CD4-positive, alpha-beta T cell treated with Interleukin-15 for 1 hour (primary cell): Measurements from ENCODE around the gene PNMT.
"Not testable (repeated sequence)": the region's sequence is repeated elsewhere in the genome, so short reads cannot be mapped to it uniquely, and the experiment has no call there.

Experiments used
- DNase-seq: peaks from one replicate; pipeline ENCODE4 v3.0.0-alpha.2; 2020

Gene PNMT

GRCh38 chr17:39695089-39695474 lies 26.8 kb downstream of the PNMT start:
- DNase-seq: no peak

- DNase-seq: no peak
Observed at GRCh38 chr17:39696731-39697130, 28.5 kb downstream of the PNMT start.

GRCh38 chr17:39697961-39698360 lies 29.7 kb downstream of the PNMT start:
- no peak for DNase-seq

GRCh38 chr17:39699157-39699817 lies 31.0 kb downstream of the PNMT start:
- not testable (repeated sequence) for DNase-seq

DNA sequence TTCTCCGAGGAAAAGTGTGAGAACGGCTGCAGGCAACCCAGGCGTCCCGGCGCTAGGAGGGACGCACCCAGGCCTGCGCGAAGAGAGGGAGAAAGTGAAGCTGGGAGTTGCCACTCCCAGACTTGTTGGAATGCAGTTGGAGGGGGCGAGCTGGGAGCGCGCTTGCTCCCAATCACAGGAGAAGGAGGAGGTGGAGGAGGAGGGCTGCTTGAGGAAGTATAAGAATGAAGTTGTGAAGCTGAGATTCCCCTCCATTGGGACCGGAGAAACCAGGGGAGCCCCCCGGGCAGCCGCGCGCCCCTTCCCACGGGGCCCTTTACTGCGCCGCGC lies 31.5 kb downstream of the PNMT start, which contains the start of gene ERBB2:
ERBB2 (plus strand) TSS at position 247 of the 330 bp plus-strand sequence. CDS start 175 bp downstream, outside the sequence.
- DNase-seq: no peak

GRCh38 chr17:39700148-39700987 lies 32.1 kb downstream of the PNMT start:
- no peak for DNase-seq

DNA sequence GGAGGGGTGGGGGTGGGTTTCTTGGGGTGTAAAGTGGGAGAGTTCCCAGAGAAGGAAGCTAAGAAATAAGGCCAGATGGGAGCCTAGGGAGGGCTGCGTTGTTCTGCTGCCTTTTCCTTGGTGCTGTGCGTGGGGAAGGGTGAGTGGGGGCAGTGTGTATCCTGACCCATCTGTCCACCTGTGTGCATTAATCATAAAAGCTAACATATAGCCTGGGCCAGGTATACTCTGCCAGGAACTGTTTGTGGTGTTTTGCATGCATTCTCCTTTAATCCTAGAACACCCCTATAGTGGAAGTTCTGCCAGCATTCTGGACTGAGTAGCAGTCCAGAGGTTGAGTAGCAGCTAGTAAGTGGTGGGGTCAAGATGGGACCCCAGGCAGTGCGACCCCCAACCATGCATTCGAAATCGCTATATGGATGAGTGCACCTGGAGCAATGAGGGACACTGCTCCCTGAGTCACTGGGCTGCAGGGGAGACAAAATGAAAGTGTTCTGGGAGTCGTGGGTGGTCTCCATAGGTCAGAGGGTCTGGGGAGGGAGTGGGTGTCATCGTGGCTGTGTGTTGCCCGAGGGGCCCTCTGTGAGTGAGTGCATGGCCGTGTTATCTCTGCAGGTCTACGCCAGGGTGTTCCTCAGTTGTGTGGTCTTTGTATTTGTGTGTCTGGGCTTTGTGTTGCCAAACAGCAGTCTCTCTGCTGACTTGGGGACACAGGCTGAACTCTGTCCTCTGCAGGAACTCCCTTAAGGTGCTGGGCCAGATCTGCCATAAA lies 32.9 kb downstream of the PNMT start:
- DNase-seq: no peak

DNA sequence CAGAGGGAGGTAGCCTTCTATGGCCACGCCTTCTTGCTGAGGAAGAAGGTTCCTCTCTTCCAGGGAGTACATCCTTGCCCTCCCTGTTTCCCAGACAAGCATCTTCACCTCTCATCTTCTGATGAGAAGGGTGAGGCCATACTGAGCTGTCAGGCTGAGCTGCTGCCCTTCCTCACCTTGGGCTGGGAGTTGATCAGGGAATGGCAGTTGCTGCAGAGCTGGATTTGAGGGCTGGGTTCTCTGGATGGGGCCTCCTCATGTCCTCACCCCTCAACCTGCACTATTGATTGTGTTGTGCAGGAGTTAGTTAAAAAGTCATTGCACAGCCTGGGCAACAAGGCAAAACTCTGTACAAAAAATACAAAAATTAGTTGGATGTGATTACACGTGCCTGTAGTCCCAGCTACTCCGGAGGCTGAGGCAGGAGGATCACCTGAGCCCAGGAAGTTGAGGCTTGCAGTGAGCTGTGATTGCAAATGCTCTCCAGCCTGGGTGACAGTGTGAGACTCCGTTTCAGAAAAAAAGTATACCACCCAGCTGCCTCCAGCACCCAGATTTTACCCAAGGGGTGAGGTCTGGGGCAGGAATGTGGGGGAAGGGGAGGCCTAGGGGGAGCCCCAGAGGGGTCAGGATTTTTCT lies 33.6 kb downstream of the PNMT start:
- DNase-seq: no peak

DNA sequence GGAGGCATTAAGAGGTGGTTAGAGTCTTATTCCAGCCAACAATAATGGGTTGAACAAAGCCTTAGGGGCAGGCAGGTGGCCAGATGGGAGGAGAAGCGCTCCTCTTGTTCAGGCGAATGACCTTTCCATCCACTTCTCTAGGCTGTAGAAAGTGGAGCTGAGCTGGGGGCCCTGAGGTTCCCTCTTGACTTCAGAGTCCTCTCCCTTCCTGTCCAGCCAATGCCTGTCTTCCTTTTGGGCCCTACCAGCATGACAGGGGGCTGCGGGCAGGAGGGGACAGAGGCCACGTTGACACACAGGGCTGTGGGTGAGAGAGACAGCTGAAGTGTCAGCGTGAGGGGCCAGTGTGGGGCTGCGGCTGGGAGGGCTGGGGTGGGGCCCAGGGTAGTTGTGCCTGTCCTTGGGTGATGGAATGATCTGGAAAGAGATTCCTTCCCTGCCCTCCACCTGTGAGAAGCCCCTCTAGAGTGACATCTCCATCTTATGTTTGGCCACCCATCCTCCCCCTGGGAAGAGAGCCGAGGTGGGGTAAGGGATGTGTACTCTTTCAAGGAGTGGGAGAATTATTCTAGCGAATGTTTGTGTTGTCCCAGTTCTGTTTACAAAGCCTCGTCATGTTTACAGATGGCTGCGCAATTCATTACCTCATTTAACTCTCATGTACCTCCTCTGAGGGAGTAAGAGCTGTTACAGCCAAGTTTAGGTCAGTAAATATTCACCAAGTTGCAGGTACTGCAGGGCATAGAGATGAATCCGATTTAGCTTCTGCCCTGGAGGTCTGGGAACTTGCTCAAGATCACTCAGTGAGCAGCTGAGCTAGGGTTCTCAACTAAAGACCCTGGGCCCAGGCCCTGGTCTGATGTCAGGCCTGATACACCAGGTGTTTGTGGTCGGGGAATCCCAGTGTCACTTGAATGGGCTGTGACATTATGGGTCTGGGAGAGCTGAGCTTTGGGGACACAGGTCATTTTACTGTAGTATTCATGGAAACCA lies 34.9 kb downstream of the PNMT start:
- DNase-seq: no peak

- no peak for DNase-seq
Observed at GRCh38 chr17:39703913-39704312, 35.7 kb downstream of the PNMT start.

DNA sequence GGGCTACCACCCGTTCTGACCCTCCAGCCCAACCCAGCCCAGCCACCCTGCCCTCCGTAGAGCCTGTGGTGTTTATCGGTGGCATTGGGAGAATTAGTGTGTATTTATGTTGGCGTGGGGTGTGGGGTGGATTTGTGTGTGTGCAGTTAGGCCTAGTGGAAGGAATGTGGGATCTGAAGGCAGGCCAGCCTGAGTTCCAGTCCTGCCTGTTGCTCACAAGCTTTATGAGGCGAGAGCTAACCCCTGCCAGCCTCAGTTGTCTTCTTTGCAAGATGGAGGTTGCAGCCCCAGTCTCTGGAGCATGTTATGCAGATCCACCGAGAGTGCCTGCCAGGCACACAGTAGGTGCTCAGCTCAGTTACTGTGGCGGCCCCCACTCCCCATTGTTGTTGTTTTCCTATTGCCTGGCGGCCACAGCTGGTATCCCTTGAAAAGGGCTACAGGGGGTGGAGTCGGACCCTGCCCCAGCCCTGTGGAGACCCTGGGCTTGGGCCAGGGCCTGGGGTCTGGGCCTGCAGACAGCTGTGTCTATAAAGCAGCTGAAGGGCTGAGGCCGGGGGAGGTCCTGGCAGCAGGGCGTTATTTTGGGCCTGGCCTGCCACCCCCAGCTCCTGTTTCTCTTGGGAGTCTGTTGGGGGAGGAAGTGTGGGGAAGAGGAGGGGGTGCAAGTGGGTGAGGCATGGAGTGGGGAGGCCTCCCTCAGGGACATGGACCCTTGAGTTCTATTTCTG lies 36.7 kb downstream of the PNMT start:
- DNase-seq: no peak

GRCh38 chr17:39705786-39706348 lies 37.6 kb downstream of the PNMT start:
- DNase-seq: no peak

- DNase-seq: no peak
Observed at GRCh38 chr17:39706383-39706782, 38.1 kb downstream of the PNMT start.

DNA sequence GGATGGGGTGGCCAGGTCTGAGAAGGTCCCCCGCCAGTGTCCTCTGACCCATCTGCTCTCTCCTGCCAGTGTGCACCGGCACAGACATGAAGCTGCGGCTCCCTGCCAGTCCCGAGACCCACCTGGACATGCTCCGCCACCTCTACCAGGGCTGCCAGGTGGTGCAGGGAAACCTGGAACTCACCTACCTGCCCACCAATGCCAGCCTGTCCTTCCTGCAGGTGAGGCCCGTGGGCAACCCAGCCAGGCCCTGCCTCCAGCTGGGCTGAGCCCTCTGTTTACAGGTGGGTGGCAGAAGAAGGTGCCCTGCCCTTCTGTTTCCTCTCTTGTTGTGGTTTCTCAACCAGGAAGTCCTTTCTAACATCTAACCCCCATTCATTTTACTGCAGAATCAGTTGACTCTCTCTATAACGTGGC lies 38.7 kb downstream of the PNMT start:
- no peak for DNase-seq

DNA sequence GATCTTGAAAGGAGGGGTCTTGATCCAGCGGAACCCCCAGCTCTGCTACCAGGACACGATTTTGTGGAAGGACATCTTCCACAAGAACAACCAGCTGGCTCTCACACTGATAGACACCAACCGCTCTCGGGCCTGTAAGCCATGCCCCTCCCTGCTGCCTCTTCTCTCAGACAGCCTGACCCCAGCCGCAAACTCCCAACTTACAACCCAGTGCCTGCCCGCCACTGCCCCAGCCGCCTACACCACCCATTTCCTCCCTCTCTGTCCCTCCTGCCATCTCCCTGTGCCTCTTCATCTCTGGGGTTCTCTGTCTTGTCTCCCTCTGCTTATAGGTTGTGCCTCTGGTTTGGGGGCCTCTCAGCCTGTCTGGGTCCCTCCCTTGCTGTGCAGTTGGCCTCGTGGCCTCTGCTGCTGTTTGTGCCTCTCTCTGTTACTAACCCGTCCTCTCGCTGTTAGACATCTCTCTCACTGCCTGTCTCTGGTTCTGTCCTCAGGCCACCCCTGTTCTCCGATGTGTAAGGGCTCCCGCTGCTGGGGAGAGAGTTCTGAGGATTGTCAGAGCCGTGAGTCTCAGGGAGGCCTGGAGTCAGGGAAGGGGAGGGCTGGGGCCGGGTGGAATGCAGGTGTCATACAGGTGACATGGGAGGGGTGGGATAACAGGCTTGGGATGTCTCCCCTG lies 41.2 kb downstream of the PNMT start:
- DNase-seq: no peak

DNA sequence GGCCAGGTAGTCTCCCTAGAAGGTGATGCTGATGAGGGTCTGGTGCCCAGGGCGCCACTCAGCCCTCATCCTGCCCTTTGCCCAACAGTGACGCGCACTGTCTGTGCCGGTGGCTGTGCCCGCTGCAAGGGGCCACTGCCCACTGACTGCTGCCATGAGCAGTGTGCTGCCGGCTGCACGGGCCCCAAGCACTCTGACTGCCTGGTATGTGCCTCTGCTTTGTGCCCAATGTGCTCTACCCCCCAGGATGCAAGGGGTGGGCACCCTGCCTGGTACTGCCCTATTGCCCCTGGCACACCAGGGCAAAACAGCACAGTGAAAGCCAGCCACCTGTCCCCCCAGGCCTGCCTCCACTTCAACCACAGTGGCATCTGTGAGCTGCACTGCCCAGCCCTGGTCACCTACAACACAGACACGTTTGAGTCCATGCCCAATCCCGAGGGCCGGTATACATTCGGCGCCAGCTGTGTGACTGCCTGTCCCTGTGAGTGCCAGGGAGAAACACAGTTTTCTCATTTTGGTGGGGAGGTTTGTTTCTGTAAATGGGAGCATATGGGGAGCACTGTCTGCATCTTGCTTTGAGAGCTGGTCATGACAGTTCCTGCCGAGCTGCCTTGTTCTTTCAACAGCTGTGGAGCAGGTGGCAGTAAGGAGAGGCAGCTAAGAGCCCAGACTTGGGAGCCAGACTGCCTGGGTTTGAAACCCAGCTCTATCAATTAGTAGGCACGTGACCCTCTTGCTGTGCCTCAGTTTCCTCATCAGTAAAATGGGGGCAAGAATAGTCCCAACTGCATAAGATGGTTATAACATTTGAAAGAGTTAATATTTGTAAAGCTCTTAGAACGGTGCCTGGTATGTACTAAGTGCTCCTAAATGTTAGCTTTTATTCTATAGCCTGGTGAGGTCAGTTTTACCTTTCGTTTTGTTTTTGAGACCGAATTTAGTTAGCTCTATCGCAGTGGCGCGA lies 42.0 kb downstream of the PNMT start:
- no peak for DNase-seq

- not testable (repeated sequence) for DNase-seq
Observed at GRCh38 chr17:39711071-39711470, 42.8 kb downstream of the PNMT start.

GRCh38 chr17:39711851-39712250 lies 43.6 kb downstream of the PNMT start:
- DNase-seq: no peak

DNA sequence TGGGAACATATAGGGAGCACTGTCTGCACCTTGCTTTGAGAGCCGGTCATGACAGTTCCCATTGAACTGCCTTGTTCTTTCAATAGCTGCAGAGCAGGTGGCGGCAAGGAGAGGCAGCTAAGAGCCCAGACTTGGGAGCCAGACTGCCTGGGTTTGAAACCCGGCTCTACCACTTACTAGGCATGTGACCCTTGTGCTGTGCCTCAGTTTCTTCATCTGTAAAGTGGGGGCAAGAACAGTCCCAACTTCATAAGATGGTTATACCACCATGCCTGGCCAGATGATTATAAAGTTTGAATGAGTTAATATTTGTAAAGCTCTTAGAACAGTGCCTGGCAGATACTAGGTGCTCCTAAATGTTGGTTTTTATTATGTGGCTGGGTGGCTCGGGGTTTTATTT lies 46.0 kb downstream of the PNMT start:
- no peak for DNase-seq
